Epithelial cell of proximal tubule (primary cell): Measurements from ENCODE around the gene CENPT. TPM values are rescaled to one million over a fixed set of nuclear protein-coding genes. Genes with fewer than 3 reads are reported as not detected.

ENCODE experiments used
- DNase-seq: peaks from one replicate; pipeline ENCODE4 v3.0.0-alpha.2; 2011; ENCODE audit warnings: low read depth
- H3K4me3 ChIP-seq: 2 replicates; pipeline ENCODE4 v1.5.1; 2011; ENCODE audit warnings: low read depth, mild to moderate bottlenecking, low read length
- total RNA-seq: library from RNA; depleted of rRNA; stranded (reverse); fragments of >200 nt; gene quantifications from 2 replicates; pipeline ENCODE4 v1.2.3, GENCODE V29; 2015
- TF ChIP-seq, protein P1 (sequence below): conservative IDR thresholded peaks from 2 replicates; pipeline ENCODE4 v1.5.1; 2012; ENCODE audit warnings: low read depth, mild to moderate bottlenecking, low read length

CENPT gene
- total RNA-seq, 1 donor from 2014 or later = 36.3 TPM

DNA sequence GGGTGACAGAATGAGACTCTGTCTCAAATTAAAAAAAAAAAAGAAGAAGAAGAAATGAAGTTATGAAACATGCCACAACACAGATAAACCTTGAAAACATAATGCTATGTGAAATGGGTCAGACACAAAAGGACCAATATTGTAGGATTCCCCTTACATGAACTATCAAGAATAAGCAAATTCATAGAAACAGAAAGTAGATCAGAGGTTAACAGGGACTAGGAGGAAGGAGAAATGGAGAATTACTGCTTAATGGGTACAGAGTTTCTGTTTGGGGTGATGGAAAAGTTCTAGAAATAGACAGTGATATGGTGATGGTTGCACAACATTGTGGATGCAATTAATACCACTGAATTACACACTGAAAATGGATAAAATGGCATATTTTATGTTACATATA, 57.4 kb downstream of the CENPT start:
- H3K4me3 ChIP-seq = no peak overlapping the region
- DNase-seq = no peak
- TF ChIP-seq, protein P1, sequence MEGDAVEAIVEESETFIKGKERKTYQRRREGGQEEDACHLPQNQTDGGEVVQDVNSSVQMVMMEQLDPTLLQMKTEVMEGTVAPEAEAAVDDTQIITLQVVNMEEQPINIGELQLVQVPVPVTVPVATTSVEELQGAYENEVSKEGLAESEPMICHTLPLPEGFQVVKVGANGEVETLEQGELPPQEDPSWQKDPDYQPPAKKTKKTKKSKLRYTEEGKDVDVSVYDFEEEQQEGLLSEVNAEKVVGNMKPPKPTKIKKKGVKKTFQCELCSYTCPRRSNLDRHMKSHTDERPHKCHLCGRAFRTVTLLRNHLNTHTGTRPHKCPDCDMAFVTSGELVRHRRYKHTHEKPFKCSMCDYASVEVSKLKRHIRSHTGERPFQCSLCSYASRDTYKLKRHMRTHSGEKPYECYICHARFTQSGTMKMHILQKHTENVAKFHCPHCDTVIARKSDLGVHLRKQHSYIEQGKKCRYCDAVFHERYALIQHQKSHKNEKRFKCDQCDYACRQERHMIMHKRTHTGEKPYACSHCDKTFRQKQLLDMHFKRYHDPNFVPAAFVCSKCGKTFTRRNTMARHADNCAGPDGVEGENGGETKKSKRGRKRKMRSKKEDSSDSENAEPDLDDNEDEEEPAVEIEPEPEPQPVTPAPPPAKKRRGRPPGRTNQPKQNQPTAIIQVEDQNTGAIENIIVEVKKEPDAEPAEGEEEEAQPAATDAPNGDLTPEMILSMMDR = no peak

DNA sequence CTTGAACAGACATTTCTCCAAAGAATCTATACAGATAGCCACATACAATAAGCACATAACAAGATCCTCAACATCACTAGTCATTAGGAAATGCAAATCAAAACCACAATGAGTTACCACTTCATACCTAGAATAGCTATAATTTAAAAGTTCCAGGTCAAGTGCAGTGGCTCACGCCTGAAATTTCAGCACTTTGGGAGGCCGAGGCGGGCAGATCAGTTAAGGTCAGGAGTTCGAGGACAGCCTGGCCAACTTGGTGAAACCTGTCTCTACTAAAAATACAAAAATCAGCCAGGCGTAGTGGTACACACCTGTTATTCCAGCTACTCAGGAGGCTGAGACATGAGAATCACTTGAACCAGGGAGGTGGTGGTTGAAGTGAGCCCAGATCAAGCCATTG, 61.0 kb downstream of the CENPT start:
- no peak for DNase-seq
- no peak overlapping the region for H3K4me3 ChIP-seq
- TF ChIP-seq, protein P1 = no peak

DNA sequence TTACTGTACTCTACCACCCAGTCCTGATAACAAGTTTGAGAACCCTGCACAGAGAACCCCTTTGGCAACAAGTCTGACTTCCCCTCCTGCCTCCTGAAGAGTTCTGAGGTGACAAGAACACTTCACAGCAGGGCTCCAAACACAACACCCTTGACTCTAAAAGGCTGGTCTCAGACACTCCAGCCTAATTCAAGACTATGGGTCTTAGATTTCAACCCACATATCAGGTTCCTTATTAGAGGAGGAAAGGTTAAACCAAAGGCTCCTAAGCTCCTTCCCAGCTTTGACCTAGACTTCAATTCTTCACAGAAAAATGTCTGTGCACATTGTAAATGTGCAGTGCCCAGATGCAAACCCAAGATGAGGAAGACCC, 64.2 kb downstream of the CENPT start:
- TF ChIP-seq, protein P1 = no peak
- no peak for DNase-seq

DNA sequence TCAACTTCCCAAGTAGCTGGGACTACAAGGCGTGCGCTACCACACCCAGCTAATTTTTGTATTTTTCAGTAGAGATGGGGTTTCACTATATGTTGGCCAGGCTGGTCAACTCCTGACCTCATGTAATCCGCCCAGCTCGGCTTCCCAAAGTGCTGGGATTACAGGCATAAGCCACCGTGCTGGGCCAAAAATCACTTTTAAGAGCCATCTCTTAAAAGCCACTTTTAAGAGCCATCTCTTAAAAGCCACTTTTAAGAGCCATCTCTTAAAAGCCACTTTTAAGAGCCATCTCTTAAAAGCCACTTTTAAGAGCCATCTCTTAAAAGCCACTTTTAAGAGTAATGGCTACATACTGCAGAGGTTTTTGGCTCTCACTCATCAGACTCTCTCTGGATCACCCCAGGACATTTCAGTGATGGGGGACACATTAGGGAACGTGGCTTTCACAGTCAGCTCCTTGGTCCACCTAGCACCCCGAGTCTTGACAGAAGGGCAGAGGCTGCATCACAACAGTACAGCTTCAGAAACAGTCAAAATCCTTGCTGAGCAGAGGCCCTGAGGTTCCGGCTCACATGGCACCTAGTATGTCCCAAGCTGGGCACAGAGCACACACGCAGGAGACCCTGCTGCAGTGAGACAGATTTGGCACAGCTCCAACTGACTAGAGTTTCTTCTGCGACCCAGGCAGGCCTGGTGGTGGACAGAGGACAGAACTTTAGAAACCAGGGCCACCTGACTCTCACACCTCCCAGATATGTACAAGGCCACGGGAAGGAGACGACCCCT, 64.7 kb downstream of the CENPT start:
- TF ChIP-seq, protein P1 = no peak

More for the DNA sequence above, 64.2 kb downstream of the CENPT start:
- H3K4me3 ChIP-seq = no peak overlapping the region

DNA sequence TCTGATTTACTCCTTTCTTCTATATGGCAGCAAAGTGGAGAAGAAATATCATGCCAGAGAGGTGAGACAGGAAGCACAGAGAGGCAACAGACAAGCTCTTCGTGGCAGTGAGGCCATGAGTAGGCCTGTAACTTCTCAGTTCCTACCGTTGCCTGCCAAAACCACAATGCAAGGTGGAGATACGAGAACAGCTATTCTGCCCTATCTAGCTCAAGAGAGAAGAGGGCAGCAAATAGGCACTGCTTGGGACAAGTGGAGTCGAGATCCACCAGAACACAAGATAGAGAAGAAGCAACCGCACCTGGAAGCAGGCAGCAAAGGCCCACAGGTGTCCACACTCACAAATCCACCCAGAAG, 66.0 kb downstream of the CENPT start:
- TF ChIP-seq, protein P1 = no peak
- no peak overlapping the region for H3K4me3 ChIP-seq
- DNase-seq = no peak

More for the DNA sequence above, 64.7 kb downstream of the CENPT start:
- DNase-seq = no peak
- H3K4me3 ChIP-seq = no peak overlapping the region

DNA sequence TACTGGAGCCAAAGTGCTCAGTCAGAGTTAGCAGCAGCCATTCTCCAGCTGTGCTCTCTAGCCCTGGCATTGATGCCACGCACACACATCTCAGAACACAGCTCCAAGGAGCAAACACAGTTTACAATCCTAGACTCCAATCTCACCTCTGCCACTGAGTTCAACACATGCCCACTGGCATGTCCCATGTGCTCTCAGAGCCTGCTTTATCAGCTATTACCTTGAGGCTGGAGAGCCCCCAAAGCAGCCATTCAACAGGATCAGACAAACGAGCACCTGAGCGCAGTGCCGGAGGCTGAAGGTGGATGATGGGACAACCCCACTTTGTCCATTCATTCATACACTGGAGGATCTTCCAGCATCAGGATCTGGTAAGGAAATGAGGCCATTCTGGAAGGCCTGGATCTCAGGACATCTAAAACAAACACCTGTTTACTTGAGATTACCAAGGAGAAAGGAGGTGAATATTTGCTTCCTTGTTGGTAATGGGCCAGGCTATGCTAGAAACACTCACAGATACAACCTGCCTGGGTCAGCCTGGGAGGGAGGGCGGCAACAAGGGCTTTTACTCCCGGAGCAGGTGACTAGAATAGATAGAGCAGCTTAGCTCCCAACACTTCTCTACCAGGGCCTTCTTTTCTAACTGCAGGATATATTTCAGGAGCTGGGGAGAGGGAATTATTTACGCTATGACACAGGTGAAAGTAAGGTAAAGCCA, 66.5 kb downstream of the CENPT start:
- no peak for DNase-seq
- no peak overlapping the region for H3K4me3 ChIP-seq
- TF ChIP-seq, protein P1 = no peak
